ENCODE data around the gene DPP10. TPM values are rescaled to one million over a fixed set of nuclear protein-coding genes. Genes with fewer than 3 reads are reported as not detected.

Gene DPP10
- total and polyA plus RNA-seq, 2 of the 13 experiments (the other 11 are each of a cell fraction or from before 2014, with no cell fraction given) = 0.95 to 1.7 TPM

- FAIRE-seq = no peak
- 26% methylated on average over 3 of the region's 3 CpGs for WGBS (ENCODE audit: low lambda C conversion rate)
- no peak for ATAC-seq
- BruUV-seq (replicated peaks) = no TSS peak
- DNase-seq (ENCODE audit: low spot score) = no peak
- ChIA-PET POLR2A (no interaction called here), CTCF (ENCODE audit: low intra/inter-chr PET ratio, low total read pairs) (no interaction called here)
- H3K27me3 ChIP-seq (ENCODE audit: control insufficient read depth in 1 of 2, insufficient read depth in 2 of 2, low read length in 2 of 2) = no peaks in the 10 kb centered on the region
- H4K20me1 ChIP-seq (ENCODE audit: insufficient read depth, low read length) = no peaks in the 10 kb centered on the region
- H2AFZ ChIP-seq (ENCODE audit: low read length) = no peak overlapping the region
- no peaks in the 10 kb centered on the region for H3K9me3 ChIP-seq (ENCODE audit: low read length)
- no peak overlapping the region for H3K9ac ChIP-seq (ENCODE audit: insufficient read depth, low read depth, low read length)
- no peak overlapping the region for H3K4me3 ChIP-seq (replicated peaks in 1 of 3; ENCODE audit: insufficient read depth in 1 of 3, low read depth in 2 of 3, low read length in 3 of 3)
- TF ChIP-seq ZNF768 (CRISPR knock-in tag; IDR thresholded peaks at IDR 0.05) (no peak), TEAD2 (CRISPR knock-in tag; IDR thresholded peaks at IDR 0.05) (no peak), ZNF552 (CRISPR knock-in tag; IDR thresholded peaks at IDR 0.05; ENCODE audit: borderline replicate concordance) (no peak)
- in situ Hi-C loops (cut with HindIII; ENCODE audit: extremely low pct_ligation_motif_present, low pct_unique_long_range_greater_than_20kb) = no loop called here
- H3K79me2 ChIP-seq (ENCODE audit: insufficient read depth, low read length) = no peaks in the 10 kb centered on the region
- H3K4me1 ChIP-seq (ENCODE audit: insufficient read depth, low read length) = no peaks in the 10 kb centered on the region
- H3K4me2 ChIP-seq (ENCODE audit: low read depth, low read length) = no peak overlapping the region
- no peaks in the 10 kb centered on the region for H3K36me3 ChIP-seq (replicated peaks in 1 of 2; ENCODE audit: control insufficient read depth in 1 of 2, insufficient read depth in 2 of 2, low read length in 2 of 2)
- H3K27ac ChIP-seq (ENCODE audit: extremely low read length, insufficient read depth, low read length) = no peak overlapping the region
- intact Hi-C loops (cut with micrococcal nuclease; ENCODE audit: unreplicated experiment) = no loop called here
Observed at GRCh38 chr2:115168457-115168856, 726.0 kb downstream of the DPP10 start.

- in situ Hi-C loops (cut with HindIII; ENCODE audit: extremely low pct_ligation_motif_present, low pct_unique_long_range_greater_than_20kb) (no loop called here), intact Hi-C loops (cut with micrococcal nuclease; ENCODE audit: unreplicated experiment) (no loop called here)
- POLR2A ChIA-PET = no interaction called here
- Histone ChIP-seq H3K4me2 (ENCODE audit: low read depth, low read length) (no peak overlapping the region), H3K79me2 (ENCODE audit: insufficient read depth, low read length) (no peaks in the 10 kb centered on the region), H3K4me3 (replicated peaks in 1 of 3; ENCODE audit: insufficient read depth in 1 of 3, low read depth in 2 of 3, low read length in 3 of 3) (no peak overlapping the region), H3K4me1 (ENCODE audit: insufficient read depth, low read length) (no peaks in the 10 kb centered on the region), H3K27me3 (ENCODE audit: control insufficient read depth in 1 of 2, insufficient read depth in 2 of 2, low read length in 2 of 2) (no peaks in the 10 kb centered on the region), H3K9me3 (ENCODE audit: low read length) (no peaks in the 10 kb centered on the region), H3K36me3 (replicated peaks in 1 of 2; ENCODE audit: control insufficient read depth in 1 of 2, insufficient read depth in 2 of 2, low read length in 2 of 2) (no peaks in the 10 kb centered on the region), H2AFZ (ENCODE audit: low read length) (no peak overlapping the region), H3K9ac (ENCODE audit: insufficient read depth, low read depth, low read length) (no peak overlapping the region), H4K20me1 (ENCODE audit: insufficient read depth, low read length) (no peaks in the 10 kb centered on the region), H3K27ac (ENCODE audit: extremely low read length, insufficient read depth, low read length) (no peak overlapping the region)
- no peak for DNase-seq (ENCODE audit: low spot score)
- WGBS (ENCODE audit: low lambda C conversion rate) = 87% methylated on average over 1 of the region's 1 CpG
- no peak for FAIRE-seq
- TF ChIP-seq SP4 (CRISPR knock-in tag; IDR thresholded peaks at IDR 0.05) (no peak), ZFYVE20 (CRISPR knock-in tag; IDR thresholded peaks at IDR 0.05; ENCODE audit: borderline replicate concordance, low read depth) (no peak), ELF4 (CRISPR knock-in tag; IDR thresholded peaks at IDR 0.05; ENCODE audit: borderline replicate concordance) (no peak), CEBPB (IDR thresholded peaks at IDR 0.05; ENCODE audit: borderline replicate concordance, low read depth, low read length) (peak; percentile 80), TFDP2 (CRISPR knock-in tag; IDR thresholded peaks at IDR 0.05) (no peak), ZNF414 (CRISPR knock-in tag; IDR thresholded peaks at IDR 0.05) (no peak), GTF2F1 (IDR thresholded peaks at IDR 0.05; ENCODE audit: low read length) (no peak), ZNF367 (CRISPR knock-in tag; IDR thresholded peaks at IDR 0.05; ENCODE audit: borderline replicate concordance) (no peak)
- ATAC-seq = no peak
- CTCF ChIA-PET (ENCODE audit: low intra/inter-chr PET ratio, low total read pairs) = no interaction called here
- no TSS peak for BruUV-seq (replicated peaks)
Observed at GRCh38 chr2:115169814-115170213, 727.4 kb downstream of the DPP10 start.

Data from HepG2 (cell line).